ENCODE results near the gene HLA-DMA.

GRCh38 chr6:32976334-32977069, 23.6 kb upstream of the HLA-DMA start:
- TF ChIP-seq GATA2 (IDR thresholded peaks at IDR 0.05; ENCODE audit: low read depth, low read length), result no peak
- no peak for TF ChIP-seq GATA3 (IDR thresholded peaks at IDR 0.05; ENCODE audit: low read depth, low read length)
